ENCODE data around the gene PPIL3. TPM values are rescaled to one million over a fixed set of nuclear protein-coding genes. Genes with fewer than 3 reads are reported as not detected.
A peak's percentile ranks its signal among the peaks of the same experiment; 100 is the strongest.

Gene PPIL3
- polyA plus RNA-seq, 1 of the 3 experiments (the other 2 are of a cell fraction) = 44.9 TPM

DNA sequence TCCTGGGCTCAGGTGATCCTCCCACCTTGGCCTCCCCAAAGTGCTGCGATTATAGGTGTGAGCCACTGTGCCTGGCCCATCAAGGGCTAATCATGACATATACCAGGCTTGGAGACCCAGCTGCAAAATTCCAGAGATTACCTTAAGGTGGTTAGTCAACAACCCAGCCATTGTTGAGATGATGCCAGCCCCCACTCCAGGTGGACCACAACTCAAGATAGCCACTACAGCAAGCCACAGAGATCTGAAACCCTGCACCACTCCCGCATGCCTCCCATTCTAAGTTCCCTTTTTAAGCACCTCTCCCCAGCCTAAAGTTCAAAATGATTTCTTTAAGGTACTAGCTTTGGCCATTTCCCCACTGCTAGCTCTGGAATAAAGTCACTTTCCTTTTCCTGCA lies 19.9 kb downstream of the PPIL3 start (continued):
- TF ChIP-seq, protein P1, sequence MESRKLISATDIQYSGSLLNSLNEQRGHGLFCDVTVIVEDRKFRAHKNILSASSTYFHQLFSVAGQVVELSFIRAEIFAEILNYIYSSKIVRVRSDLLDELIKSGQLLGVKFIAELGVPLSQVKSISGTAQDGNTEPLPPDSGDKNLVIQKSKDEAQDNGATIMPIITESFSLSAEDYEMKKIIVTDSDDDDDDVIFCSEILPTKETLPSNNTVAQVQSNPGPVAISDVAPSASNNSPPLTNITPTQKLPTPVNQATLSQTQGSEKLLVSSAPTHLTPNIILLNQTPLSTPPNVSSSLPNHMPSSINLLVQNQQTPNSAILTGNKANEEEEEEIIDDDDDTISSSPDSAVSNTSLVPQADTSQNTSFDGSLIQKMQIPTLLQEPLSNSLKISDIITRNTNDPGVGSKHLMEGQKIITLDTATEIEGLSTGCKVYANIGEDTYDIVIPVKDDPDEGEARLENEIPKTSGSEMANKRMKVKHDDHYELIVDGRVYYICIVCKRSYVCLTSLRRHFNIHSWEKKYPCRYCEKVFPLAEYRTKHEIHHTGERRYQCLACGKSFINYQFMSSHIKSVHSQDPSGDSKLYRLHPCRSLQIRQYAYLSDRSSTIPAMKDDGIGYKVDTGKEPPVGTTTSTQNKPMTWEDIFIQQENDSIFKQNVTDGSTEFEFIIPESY (IDR thresholded peaks at IDR 0.05; ENCODE audit: borderline replicate concordance, low read depth) = no peak
- TF ChIP-seq, protein P2, sequence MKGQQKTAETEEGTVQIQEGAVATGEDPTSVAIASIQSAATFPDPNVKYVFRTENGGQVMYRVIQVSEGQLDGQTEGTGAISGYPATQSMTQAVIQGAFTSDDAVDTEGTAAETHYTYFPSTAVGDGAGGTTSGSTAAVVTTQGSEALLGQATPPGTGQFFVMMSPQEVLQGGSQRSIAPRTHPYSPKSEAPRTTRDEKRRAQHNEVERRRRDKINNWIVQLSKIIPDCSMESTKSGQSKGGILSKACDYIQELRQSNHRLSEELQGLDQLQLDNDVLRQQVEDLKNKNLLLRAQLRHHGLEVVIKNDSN (IDR thresholded peaks at IDR 0.05; ENCODE audit: borderline replicate concordance, low read depth) = no peak
- TF ChIP-seq SIN3A (IDR thresholded peaks at IDR 0.05; ENCODE audit: borderline replicate concordance, low read depth, low read length) = no peak

DNA sequence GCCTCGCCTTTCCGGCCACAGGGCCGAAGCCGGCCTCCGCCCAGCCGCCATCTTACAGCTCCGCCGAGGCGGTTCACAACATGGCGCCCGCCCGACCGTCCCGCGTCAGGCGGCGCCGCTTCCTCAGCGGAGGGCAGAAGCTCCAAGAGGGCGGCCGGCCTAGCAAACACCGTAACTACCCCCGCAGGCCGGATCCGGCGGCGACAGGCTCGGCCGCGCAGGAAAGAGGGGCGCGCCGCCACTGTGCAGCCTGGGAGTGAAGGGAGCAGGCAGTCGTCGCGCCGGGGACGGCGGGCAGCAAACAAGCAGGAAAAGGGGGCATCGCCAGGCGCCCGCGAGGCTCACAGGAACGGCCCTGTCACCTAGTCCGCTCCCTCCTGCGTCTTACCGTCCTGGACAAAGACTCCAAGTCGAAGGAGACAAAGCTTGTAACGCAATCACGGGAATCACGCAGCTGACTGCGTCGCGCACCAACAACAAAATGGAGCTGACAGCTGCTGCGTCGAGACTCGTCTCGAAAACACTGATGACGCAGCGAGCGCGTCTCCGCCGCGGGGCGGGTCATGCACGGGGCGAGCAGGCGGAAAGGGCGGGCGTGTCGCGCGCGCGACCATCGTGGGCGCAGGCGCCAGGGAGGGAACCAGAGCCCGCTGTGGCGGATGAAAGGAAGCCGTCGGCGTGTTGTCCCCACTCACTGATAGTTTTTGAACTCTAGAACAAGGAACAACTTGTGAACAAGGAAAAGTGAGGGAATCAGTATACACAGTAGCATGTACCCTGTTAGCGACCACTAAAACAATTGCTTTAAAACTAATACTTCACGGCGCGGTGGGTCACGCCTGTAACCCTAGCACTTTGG lies 24.5 kb downstream of the PPIL3 start, which contains the start of gene CLK1:
CLK1 (minus strand) TSS at position 483 of the 859 bp plus-strand sequence. CDS start 2,796 bp downstream, outside the sequence.
- peak within 1 kb of the TSS; percentile 73 for H3K4me2 ChIP-seq
- H3K36me3 ChIP-seq (replicated peaks in 1 of 2; ENCODE audit: control insufficient read depth in 1 of 2, insufficient read depth in 2 of 2, low read length in 1 of 2) = peaks cover 23 to 32% of the 10 kb centered on the region in 2 experiments
- H3K9me2 ChIP-seq = no peaks in the 10 kb centered on the region
- peaks cover 51% of the 10 kb centered on the region for H3K79me2 ChIP-seq (ENCODE audit: insufficient read depth)
- H3K9ac ChIP-seq = peak within 1 kb of the TSS; percentile 96
- no peaks in the 10 kb centered on the region for H3K27me3 ChIP-seq (ENCODE audit: insufficient read depth)
- H4K20me1 ChIP-seq (ENCODE audit: insufficient read depth) = peaks cover 42% of the 10 kb centered on the region
- peak; percentile 95 for DNase-seq
- H2AFZ ChIP-seq (ENCODE audit: low read depth) = peak within 1 kb of the TSS; percentile 99
- POLR2A ChIA-PET = interaction anchor here (0.6 to 2.0 kb wide), 10 partner anchors 11 to 587 kb away, joined by 3 to 17 read pairs (median 4); partner anchors contain the start of genes BZW1, CFLAR, NIF3L1 and PPIL3
- 5% methylated on average over 50 of the region's 89 CpGs for WGBS (ENCODE audit: low lambda C conversion rate)
- H3K27ac ChIP-seq (ENCODE audit: low read depth in 2 of 2, low read length in 1 of 2) = peak within 1 kb of the TSS; percentile 97
- H3K4me3 ChIP-seq (ENCODE audit: low read depth in 2 of 2, low read length in 1 of 2) = peak within 1 kb of the TSS; percentile 94 to 96
- CTCF ChIA-PET = interaction anchor here (1.3 to 1.5 kb wide), 2 partner anchors 151 to 205 kb away, joined by 3 to 8 read pairs; no protein-coding TSS in a partner anchor
- H3K9me3 ChIP-seq = no peaks in the 10 kb centered on the region
- peaks cover 21% of the 10 kb centered on the region for H3F3A ChIP-seq (replicated peaks; ENCODE audit: insufficient read depth)
- peaks cover 20 to 27% of the 10 kb centered on the region in 2 experiments; a peak in 3 of 4 replicates for H3K4me1 ChIP-seq (ENCODE audit: control insufficient read depth in 1 of 2, insufficient read depth in 2 of 2, low read depth in 1 of 2, low read length in 1 of 2)
- TF ChIP-seq NFIC (IDR thresholded peaks at IDR 0.05; ENCODE audit: borderline replicate concordance) (no peak), RAD21 (IDR thresholded peaks at IDR 0.05; ENCODE audit: low read length) (no peak), ELF1 (IDR thresholded peaks at IDR 0.05) (no peak), FOXM1 (IDR thresholded peaks at IDR 0.05; ENCODE audit: low read depth) (peak; percentile 27; the same call in 1 of the 2 replicates), TCF12 (IDR thresholded peaks at IDR 0.05) (0 out of 2 replicates have a peak, but pooled peaks have one; percentile 3), MXI1 (IDR thresholded peaks at IDR 0.05; ENCODE audit: low read depth, low read length) (peak; percentile 95), POLR2AphosphoS5 (IDR thresholded peaks at IDR 0.05; ENCODE audit: low read depth, low read length) (peak; percentile 98), MEF2A (IDR thresholded peaks at IDR 0.05; ENCODE audit: borderline replicate concordance, low read depth) (no peak), GATA2 (CRISPR knock-in tag; IDR thresholded peaks at IDR 0.05) (no peak)
- TF ChIP-seq, protein P3, sequence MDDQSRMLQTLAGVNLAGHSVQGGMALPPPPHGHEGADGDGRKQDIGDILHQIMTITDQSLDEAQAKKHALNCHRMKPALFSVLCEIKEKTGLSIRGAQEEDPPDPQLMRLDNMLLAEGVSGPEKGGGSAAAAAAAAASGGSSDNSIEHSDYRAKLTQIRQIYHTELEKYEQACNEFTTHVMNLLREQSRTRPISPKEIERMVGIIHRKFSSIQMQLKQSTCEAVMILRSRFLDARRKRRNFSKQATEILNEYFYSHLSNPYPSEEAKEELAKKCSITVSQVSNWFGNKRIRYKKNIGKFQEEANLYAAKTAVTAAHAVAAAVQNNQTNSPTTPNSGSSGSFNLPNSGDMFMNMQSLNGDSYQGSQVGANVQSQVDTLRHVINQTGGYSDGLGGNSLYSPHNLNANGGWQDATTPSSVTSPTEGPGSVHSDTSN (IDR thresholded peaks at IDR 0.05) = peak; percentile 65; the same call in 1 of the 2 replicates
- TF ChIP-seq, protein P2 (IDR thresholded peaks at IDR 0.05; ENCODE audit: borderline replicate concordance, low read depth) = no peak; the same call in 1 of the 2 replicates
- TF ChIP-seq, protein P4, sequence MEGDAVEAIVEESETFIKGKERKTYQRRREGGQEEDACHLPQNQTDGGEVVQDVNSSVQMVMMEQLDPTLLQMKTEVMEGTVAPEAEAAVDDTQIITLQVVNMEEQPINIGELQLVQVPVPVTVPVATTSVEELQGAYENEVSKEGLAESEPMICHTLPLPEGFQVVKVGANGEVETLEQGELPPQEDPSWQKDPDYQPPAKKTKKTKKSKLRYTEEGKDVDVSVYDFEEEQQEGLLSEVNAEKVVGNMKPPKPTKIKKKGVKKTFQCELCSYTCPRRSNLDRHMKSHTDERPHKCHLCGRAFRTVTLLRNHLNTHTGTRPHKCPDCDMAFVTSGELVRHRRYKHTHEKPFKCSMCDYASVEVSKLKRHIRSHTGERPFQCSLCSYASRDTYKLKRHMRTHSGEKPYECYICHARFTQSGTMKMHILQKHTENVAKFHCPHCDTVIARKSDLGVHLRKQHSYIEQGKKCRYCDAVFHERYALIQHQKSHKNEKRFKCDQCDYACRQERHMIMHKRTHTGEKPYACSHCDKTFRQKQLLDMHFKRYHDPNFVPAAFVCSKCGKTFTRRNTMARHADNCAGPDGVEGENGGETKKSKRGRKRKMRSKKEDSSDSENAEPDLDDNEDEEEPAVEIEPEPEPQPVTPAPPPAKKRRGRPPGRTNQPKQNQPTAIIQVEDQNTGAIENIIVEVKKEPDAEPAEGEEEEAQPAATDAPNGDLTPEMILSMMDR (IDR thresholded peaks at IDR 0.05) = no peak
- TF ChIP-seq, protein P5, sequence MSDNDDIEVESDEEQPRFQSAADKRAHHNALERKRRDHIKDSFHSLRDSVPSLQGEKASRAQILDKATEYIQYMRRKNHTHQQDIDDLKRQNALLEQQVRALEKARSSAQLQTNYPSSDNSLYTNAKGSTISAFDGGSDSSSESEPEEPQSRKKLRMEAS (IDR thresholded peaks at IDR 0.05; ENCODE audit: low read depth) = peak; percentile 89
- TF ChIP-seq, protein P6, sequence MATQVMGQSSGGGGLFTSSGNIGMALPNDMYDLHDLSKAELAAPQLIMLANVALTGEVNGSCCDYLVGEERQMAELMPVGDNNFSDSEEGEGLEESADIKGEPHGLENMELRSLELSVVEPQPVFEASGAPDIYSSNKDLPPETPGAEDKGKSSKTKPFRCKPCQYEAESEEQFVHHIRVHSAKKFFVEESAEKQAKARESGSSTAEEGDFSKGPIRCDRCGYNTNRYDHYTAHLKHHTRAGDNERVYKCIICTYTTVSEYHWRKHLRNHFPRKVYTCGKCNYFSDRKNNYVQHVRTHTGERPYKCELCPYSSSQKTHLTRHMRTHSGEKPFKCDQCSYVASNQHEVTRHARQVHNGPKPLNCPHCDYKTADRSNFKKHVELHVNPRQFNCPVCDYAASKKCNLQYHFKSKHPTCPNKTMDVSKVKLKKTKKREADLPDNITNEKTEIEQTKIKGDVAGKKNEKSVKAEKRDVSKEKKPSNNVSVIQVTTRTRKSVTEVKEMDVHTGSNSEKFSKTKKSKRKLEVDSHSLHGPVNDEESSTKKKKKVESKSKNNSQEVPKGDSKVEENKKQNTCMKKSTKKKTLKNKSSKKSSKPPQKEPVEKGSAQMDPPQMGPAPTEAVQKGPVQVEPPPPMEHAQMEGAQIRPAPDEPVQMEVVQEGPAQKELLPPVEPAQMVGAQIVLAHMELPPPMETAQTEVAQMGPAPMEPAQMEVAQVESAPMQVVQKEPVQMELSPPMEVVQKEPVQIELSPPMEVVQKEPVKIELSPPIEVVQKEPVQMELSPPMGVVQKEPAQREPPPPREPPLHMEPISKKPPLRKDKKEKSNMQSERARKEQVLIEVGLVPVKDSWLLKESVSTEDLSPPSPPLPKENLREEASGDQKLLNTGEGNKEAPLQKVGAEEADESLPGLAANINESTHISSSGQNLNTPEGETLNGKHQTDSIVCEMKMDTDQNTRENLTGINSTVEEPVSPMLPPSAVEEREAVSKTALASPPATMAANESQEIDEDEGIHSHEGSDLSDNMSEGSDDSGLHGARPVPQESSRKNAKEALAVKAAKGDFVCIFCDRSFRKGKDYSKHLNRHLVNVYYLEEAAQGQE (IDR thresholded peaks at IDR 0.05; ENCODE audit: low read depth, low read length) = peak; percentile 57; the same call in 1 of the 2 replicates
- TF ChIP-seq, protein P7, sequence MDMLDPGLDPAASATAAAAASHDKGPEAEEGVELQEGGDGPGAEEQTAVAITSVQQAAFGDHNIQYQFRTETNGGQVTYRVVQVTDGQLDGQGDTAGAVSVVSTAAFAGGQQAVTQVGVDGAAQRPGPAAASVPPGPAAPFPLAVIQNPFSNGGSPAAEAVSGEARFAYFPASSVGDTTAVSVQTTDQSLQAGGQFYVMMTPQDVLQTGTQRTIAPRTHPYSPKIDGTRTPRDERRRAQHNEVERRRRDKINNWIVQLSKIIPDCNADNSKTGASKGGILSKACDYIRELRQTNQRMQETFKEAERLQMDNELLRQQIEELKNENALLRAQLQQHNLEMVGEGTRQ (IDR thresholded peaks at IDR 0.05; ENCODE audit: borderline replicate concordance, low read depth, low read length) = no peak

Measured in SK-N-SH (cell line).